Transverse colon (tissue), 4 donors: Measurements from ENCODE around the gene WFDC13. TPM values are rescaled to one million over a fixed set of nuclear protein-coding genes. Genes with fewer than 3 reads are reported as not detected.
"Not testable (repeated sequence)": the region's sequence is repeated elsewhere in the genome, so short reads cannot be mapped to it uniquely, and the experiment has no call there.

ENCODE experiments used
- DNase-seq: peaks from one replicate; pipeline ENCODE4 v3.0.0-alpha.2; 2019
- H3K27ac ChIP-seq, 4 donors: fragments of 200-600 bp; sonication (generic); 2 replicates each; pipeline ENCODE4 v1.5.1; 2016 to 2018; ENCODE audit warnings: inconsistent platforms in 4 of 4
- H3K27me3 ChIP-seq: fragments of 200-600 bp; sonication (generic); 2 replicates; pipeline ENCODE4 v1.5.1; 2017; ENCODE audit warnings: inconsistent platforms
- H3K36me3 ChIP-seq, 4 donors: fragments of 200-600 bp; sonication (generic); 2 replicates each; pipeline ENCODE4 v1.5.1; 2017 to 2019; ENCODE audit warnings: inconsistent platforms in 4 of 4
- H3K4me1 ChIP-seq, 4 donors: fragments of 200-600 bp; sonication (generic); 2 replicates each; pipeline ENCODE4 v1.5.1; 2017 to 2020; ENCODE audit warnings: inconsistent platforms in 4 of 4
- H3K4me3 ChIP-seq, 4 donors: fragments of 200-600 bp; sonication (generic); 1 replicate in 1 of 4; 2 replicates in 3 of 4; pipeline versions ENCODE4 v1.5.1 to v1.6.1; 2017 to 2019; ENCODE audit warnings: inconsistent platforms in 4 of 4
- H3K9me3 ChIP-seq, 2 donors: fragments of 200-600 bp; sonication (generic); 2 replicates each; pipeline ENCODE4 v1.5.1; 2017 to 2019; ENCODE audit warnings: inconsistent platforms in 2 of 2
- EP300 ChIP-seq: sonication (generic); formaldehyde crosslinking; IDR thresholded peaks from one replicate; pipeline ENCODE4 v1.6.1; 2017; ENCODE audit warnings: antibody characterized with exemption, low read depth
- POLR2A ChIP-seq: fragments of 450-650 bp; IDR thresholded peaks from one replicate; pipeline ENCODE4 v1.6.1; 2016; ENCODE audit warnings: antibody characterized with exemption, mild to moderate bottlenecking, moderate library complexity
- POLR2AphosphoS5 ChIP-seq, 3 donors: sonication (generic); formaldehyde crosslinking; IDR thresholded peaks; one replicate each; pipeline ENCODE4 v1.6.1; 2016; ENCODE audit warnings: antibody characterized with exemption in 3 of 3
- WGBS, 2 donors: methylation state at CpG; one replicate each; pipeline ENCODE4 v1.1.5; 2018; ENCODE audit warnings: low coverage in 1 of 2; 5-methylcytosine and 5-hydroxymethylcytosine counted together
- in situ Hi-C, 4 donors: fragments of 200-750 bp; cut with MboI; loops; one replicate each; pipeline versions ENCODE4 v1.15.0 to v1.15.1; 2017; ENCODE audit warnings: low sequenced_read_pairs in 3 of 4, low pct_ligation_motif_present in 1 of 4, low pct_unique_long_range_greater_than_20kb in 1 of 4
- intact Hi-C: fragments of 100-400 bp; cut with DNase I; formaldehyde crosslinking; loops from one replicate; pipeline ENCODE4 v1.15.1; 2023; ENCODE audit warnings: low total_unique reads
- total RNA-seq, 4 donors: library from RNA; depleted of rRNA; stranded (reverse); fragments of >200 nt; gene quantifications; one replicate each; pipeline ENCODE4 v1.1.0, GENCODE V29; 2016
- TF ChIP-seq, protein P1 (sequence below), 5 experiments: fragments of 200-600 bp in 3 of 5; fragments of 450-650 bp in 2 of 5; sonication (generic) in 3 of 5; IDR thresholded peaks; 1 replicate in 2 of 5; 2 replicates in 3 of 5; pipeline ENCODE4 v1.5.1; 2016 to 2017; ENCODE audit warnings: antibody characterized with exemption in 5 of 5, inconsistent platforms in 3 of 5, mild to moderate bottlenecking in 2 of 5, moderate library complexity in 1 of 5

Gene WFDC13
- total RNA-seq: not detected

GRCh38 chr20:45701873-45702272, at the start of gene WFDC13:
Gene WFDC13 (plus strand): TSS chr20:45702038. CDS start chr20:45702124, 86 bp downstream.
- no peak for DNase-seq
- TF ChIP-seq POLR2A (no peak), EP300 (no peak), POLR2AphosphoS5 (IDR thresholded peaks at IDR 0.05) (no peak)
- TF ChIP-seq, protein P1, sequence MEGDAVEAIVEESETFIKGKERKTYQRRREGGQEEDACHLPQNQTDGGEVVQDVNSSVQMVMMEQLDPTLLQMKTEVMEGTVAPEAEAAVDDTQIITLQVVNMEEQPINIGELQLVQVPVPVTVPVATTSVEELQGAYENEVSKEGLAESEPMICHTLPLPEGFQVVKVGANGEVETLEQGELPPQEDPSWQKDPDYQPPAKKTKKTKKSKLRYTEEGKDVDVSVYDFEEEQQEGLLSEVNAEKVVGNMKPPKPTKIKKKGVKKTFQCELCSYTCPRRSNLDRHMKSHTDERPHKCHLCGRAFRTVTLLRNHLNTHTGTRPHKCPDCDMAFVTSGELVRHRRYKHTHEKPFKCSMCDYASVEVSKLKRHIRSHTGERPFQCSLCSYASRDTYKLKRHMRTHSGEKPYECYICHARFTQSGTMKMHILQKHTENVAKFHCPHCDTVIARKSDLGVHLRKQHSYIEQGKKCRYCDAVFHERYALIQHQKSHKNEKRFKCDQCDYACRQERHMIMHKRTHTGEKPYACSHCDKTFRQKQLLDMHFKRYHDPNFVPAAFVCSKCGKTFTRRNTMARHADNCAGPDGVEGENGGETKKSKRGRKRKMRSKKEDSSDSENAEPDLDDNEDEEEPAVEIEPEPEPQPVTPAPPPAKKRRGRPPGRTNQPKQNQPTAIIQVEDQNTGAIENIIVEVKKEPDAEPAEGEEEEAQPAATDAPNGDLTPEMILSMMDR (IDR thresholded peaks at IDR 0.05): no peak
- H3K27me3 ChIP-seq: no peaks in the 10 kb centered on the region
- H3K4me1 ChIP-seq: no peaks in the 10 kb centered on the region
- in situ Hi-C loops: no loop called here
- 22 to 54% methylated on average over 1 to 4 of the region's 4 CpGs for WGBS, 2 donors
- H3K27ac ChIP-seq: no peak within 1 kb of the TSS
- no peak within 1 kb of the TSS for H3K4me3 ChIP-seq
- no peaks in the 10 kb centered on the region for H3K9me3 ChIP-seq
- no peaks in the 10 kb centered on the region for H3K36me3 ChIP-seq
- intact Hi-C loops: no loop called here

- DNase-seq, H3K9me3 ChIP-seq, H3K27ac ChIP-seq, H3K36me3 ChIP-seq, H3K4me3 ChIP-seq, in situ Hi-C loops, H3K4me1 ChIP-seq, H3K27me3 ChIP-seq, intact Hi-C loops: not testable (repeated sequence)
- 64 to 100% methylated on average over 1 to 3 of the region's 3 CpGs for WGBS, 2 donors
These were observed 44.8 kb upstream of the WFDC13 start for GRCh38 chr20:45657038-45657437.

DNA sequence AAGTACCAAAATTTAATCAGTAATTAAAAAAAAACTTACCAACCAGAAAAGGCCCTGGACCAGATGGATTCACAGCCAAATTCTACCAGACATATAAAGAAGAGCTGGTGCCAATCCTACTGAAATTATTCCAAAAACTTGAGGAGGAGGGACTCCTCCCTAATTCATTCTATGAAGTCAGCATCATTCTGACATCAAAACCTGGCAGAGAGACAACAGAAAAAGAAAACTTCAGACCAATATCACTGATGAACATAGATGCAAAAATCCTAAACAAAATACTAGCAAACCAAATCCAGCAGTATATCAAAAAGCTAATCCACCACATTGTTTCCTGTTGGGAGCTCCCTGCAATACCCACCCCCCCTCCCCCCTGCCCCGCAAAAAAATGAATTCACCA, 31.7 kb upstream of the WFDC13 start, which contains the start of gene WFDC11:
Gene WFDC11, minus strand, starts transcription at position 101 of the 400 bp plus-strand sequence. CDS start 19,639 bp downstream, outside the sequence.
- no peaks in the 10 kb centered on the region for H3K36me3 ChIP-seq
- no peaks in the 10 kb centered on the region for H3K4me1 ChIP-seq
- H3K9me3 ChIP-seq: peaks cover 0 to 4% of the 10 kb centered on the region in 2 donors
- no peak for TF ChIP-seq POLR2AphosphoS5 (IDR thresholded peaks at IDR 0.05)
- TF ChIP-seq, protein P1 (IDR thresholded peaks at IDR 0.05): no peak
- no peak for TF ChIP-seq POLR2A
- TF ChIP-seq EP300: no peak
- H3K27ac ChIP-seq: no peak within 1 kb of the TSS
- peaks cover 4% of the 10 kb centered on the region for H3K27me3 ChIP-seq
- DNase-seq: no peak
- no peak within 1 kb of the TSS for H3K4me3 ChIP-seq
- WGBS, 2 donors: 67 to 89% methylated on average over 1 of the region's 1 CpG
- intact Hi-C loops: no loop called here
- in situ Hi-C loops: no loop called here

DNA sequence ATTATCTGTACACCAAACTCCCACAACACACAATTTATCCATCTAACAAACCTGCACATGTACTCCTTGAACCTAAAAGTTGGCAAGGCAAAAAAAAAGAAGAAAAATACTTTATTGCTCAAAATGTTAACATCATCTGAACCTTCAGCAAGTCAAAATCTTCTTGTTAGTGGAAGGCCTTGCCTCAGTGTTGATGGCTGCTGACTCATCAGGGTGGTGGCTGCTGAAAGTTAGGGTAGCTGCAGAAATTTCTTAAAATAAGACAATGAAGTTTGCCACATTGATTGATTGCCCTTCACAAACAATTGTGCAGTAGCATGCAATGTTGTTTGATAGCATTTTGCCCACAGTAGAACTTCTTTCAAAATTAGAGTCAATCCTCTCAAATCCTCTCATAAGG, 29.1 kb upstream of the WFDC13 start:
- TF ChIP-seq POLR2A (no peak), EP300 (no peak), POLR2AphosphoS5 (IDR thresholded peaks at IDR 0.05) (no peak)
- TF ChIP-seq, protein P1 (IDR thresholded peaks at IDR 0.05): no peak
- no peak for DNase-seq
- Histone ChIP-seq H3K9me3 (peaks cover 0 to 4% of the 10 kb centered on the region in 2 donors), H3K4me1 (no peaks in the 10 kb centered on the region), H3K27ac (no peak overlapping the region), H3K4me3 (no peak overlapping the region), H3K36me3 (no peaks in the 10 kb centered on the region), H3K27me3 (peaks cover 3% of the 10 kb centered on the region)
- in situ Hi-C loops: no loop called here
- intact Hi-C loops: no loop called here

GRCh38 chr20:45679650-45680049, 22.2 kb upstream of the WFDC13 start:
- intact Hi-C loops: no loop called here
- in situ Hi-C loops: no loop called here

More at GRCh38 chr20:45679650-45680049, 22.2 kb upstream of the WFDC13 start:
- Histone ChIP-seq H3K4me3 (no peak overlapping the region), H3K9me3 (peaks cover 17 to 23% of the 10 kb centered on the region in 2 donors), H3K36me3 (no peaks in the 10 kb centered on the region), H3K27ac (no peak overlapping the region), H3K4me1 (no peaks in the 10 kb centered on the region), H3K27me3 (peaks cover 6% of the 10 kb centered on the region)
- TF ChIP-seq POLR2A (no peak), POLR2AphosphoS5 (IDR thresholded peaks at IDR 0.05) (no peak), EP300 (no peak)
- TF ChIP-seq, protein P1 (IDR thresholded peaks at IDR 0.05): no peak
- DNase-seq: no peak
